Ovary (tissue), 9 donors: ENCODE measurements around the gene ARAP1. TPM values are rescaled to one million over a fixed set of nuclear protein-coding genes. Genes with fewer than 3 reads are reported as not detected.

ENCODE experiments used
- DNase-seq, 5 donors: peaks; one replicate each; pipeline ENCODE4 v3.0.0-alpha.2; 2019 to 2020
- H3K27ac ChIP-seq, 2 donors: fragments of 200-600 bp; one replicate each; pipeline versions ENCODE4 v1.5.1 to v1.8.0; 2019 to 2022
- H3K27me3 ChIP-seq: fragments of 200-600 bp; one replicate; pipeline ENCODE4 v1.8.0; 2022
- H3K36me3 ChIP-seq: fragments of 200-600 bp; sonication (generic); one replicate; pipeline ENCODE4 v1.5.1; 2019
- H3K4me1 ChIP-seq: one replicate; pipeline ENCODE4 v1.8.1; 2013; ENCODE audit warnings: mild to moderate bottlenecking, moderate library complexity; ENCODE audit not compliant: insufficient read depth
- H3K4me3 ChIP-seq: fragments of 200-600 bp; sonication (generic); one replicate; pipeline ENCODE4 v1.5.1; 2017
- H3K9me3 ChIP-seq, 2 donors: fragments of 200-600 bp in 1 of 2; sonication (generic) in 1 of 2; one replicate each; pipeline versions ENCODE4 v1.5.1 to v1.8.1; 2013 to 2019; ENCODE audit warnings: mild to moderate bottlenecking in 1 of 2, moderate library complexity in 1 of 2
- CTCF ChIP-seq, 3 donors: fragments of 450-650 bp in 2 of 3; fragments of 200-600 bp in 1 of 3; IDR thresholded peaks; one replicate each; pipeline versions ENCODE4 v1.5.1 to v1.8.0; 2016 to 2022; ENCODE audit warnings: antibody characterized with exemption in 3 of 3, mild to moderate bottlenecking in 1 of 3
- EP300 ChIP-seq: sonication (generic); formaldehyde crosslinking; IDR thresholded peaks from one replicate; pipeline ENCODE4 v1.6.1; 2017; ENCODE audit warnings: antibody characterized with exemption
- POLR2A ChIP-seq: fragments of 450-650 bp; IDR thresholded peaks from one replicate; pipeline ENCODE4 v1.6.1; 2017; ENCODE audit warnings: antibody characterized with exemption, mild to moderate bottlenecking, moderate library complexity
- WGBS, 3 donors: extraction: QIAGEN DNeasy Blood & Tissue Kit in 1 of 3; methylation state at CpG; one replicate each; pipeline versions ENCODE4 v1.1.5 to v1.1.7; 2013 to 2017; 5-methylcytosine and 5-hydroxymethylcytosine counted together
- intact Hi-C, 4 donors: fragments of 100-400 bp; cut with DNase I; formaldehyde crosslinking; loops; one replicate each; pipeline versions ENCODE4 v1.11.0 to v1.15.1; 2022 to 2023
- polyA plus RNA-seq, 2 donors: library from polyadenylated mRNA; stranded (reverse); fragments of 200-250 nt in 1 of 2; fragments of 350-450 nt in 1 of 2; fragmentation: Illumina TruSeq in 1 of 2; extraction: RNeasy Lipid Tissue Mini Kit (QIAGEN cat#74804) in 1 of 2; gene quantifications; one replicate each; pipeline ENCODE4 v1.2.3, GENCODE V29; 2013 to 2014
- total RNA-seq, 7 donors: library from RNA; depleted of rRNA in 2 of 7; stranded (reverse); fragments of >200 nt in 2 of 7; fragmentation: NEBNext Ultra II Directional in 3 of 7; extraction: Animal tissue kit (Norgen Biotek cat#: 25700) in 3 of 7; gene quantifications; one replicate each; pipeline versions ENCODE4 v1.1.0 to v1.2.4, GENCODE V29; 2016 to 2023
- donor health status: DM: no; HTN: no; CAD: no; lungs with moderate emphysema.
- donor health status: DM: no; HTN: no; CAD: no.
- donor health status: Bipolar disorder and iron deficiency.
- donor health status: DM: yes; HTN: yes; CAD: no.
- donor health status: DM: no; HTN: no; CAD: no.
- donor health status: DM: yes; HTN: yes; CAD: no.

ARAP1 gene
- total and polyA plus RNA-seq, 9 donors: 39.0 to 162 (median 79.0) TPM

GRCh38 chr11:72639502-72640375, 112.5 kb downstream of the ARAP1 start:
- peaks cover 3% of the 10 kb centered on the region for H3K4me1 ChIP-seq
- no peaks in the 10 kb centered on the region for H3K36me3 ChIP-seq
- no peak overlapping the region for H3K27ac ChIP-seq
- no peak for DNase-seq
- no peak for TF ChIP-seq POLR2A
- no peak for TF ChIP-seq EP300
- TF ChIP-seq CTCF (IDR thresholded peaks at IDR 0.05): no peak
- H3K4me3 ChIP-seq: no peak overlapping the region
- intact Hi-C loops: loop anchor here (5.0 to 10.0 kb wide), 2 partner anchors 52 to 165 kb away; no protein-coding TSS in a partner anchor
- no peaks in the 10 kb centered on the region for H3K9me3 ChIP-seq
- WGBS, 3 donors: 70 to 80% (median 76%) methylated on average over 23 of the region's 23 CpGs
- no peaks in the 10 kb centered on the region for H3K27me3 ChIP-seq

GRCh38 chr11:72637926-72638325, 114.3 kb downstream of the ARAP1 start:
- no peak overlapping the region for H3K27ac ChIP-seq

GRCh38 chr11:72637198-72637597, 115.0 kb downstream of the ARAP1 start:
- Histone ChIP-seq H3K9me3 (no peaks in the 10 kb centered on the region), H3K27me3 (no peaks in the 10 kb centered on the region), H3K4me1 (no peaks in the 10 kb centered on the region), H3K4me3 (no peak overlapping the region), H3K27ac (no peak overlapping the region), H3K36me3 (no peaks in the 10 kb centered on the region)
- TF ChIP-seq CTCF (IDR thresholded peaks at IDR 0.05): no peak
- no peak for TF ChIP-seq POLR2A
- TF ChIP-seq EP300: no peak
- DNase-seq: no peak
- 77 to 82% (median 78%) methylated on average over 2 of the region's 2 CpGs for WGBS, 3 donors
- intact Hi-C loops: no loop called here

More at GRCh38 chr11:72637926-72638325, 114.3 kb downstream of the ARAP1 start:
- WGBS, 3 donors: 66 to 76% (median 71%) methylated on average over 8 of the region's 8 CpGs
- no peak for TF ChIP-seq CTCF (IDR thresholded peaks at IDR 0.05)
- no peak for TF ChIP-seq POLR2A
- no peak for TF ChIP-seq EP300
- Histone ChIP-seq H3K9me3 (no peaks in the 10 kb centered on the region), H3K36me3 (no peaks in the 10 kb centered on the region), H3K27me3 (no peaks in the 10 kb centered on the region), H3K4me1 (no peaks in the 10 kb centered on the region), H3K4me3 (no peak overlapping the region)
- intact Hi-C loops: no loop called here
- DNase-seq: no peak

- peaks cover 1% of the 10 kb centered on the region for H3K4me1 ChIP-seq
- intact Hi-C loops: no loop called here
These were observed 115.8 kb downstream of the ARAP1 start for GRCh38 chr11:72636376-72636775.

GRCh38 chr11:72635933-72636332, 116.3 kb downstream of the ARAP1 start:
- Histone ChIP-seq H3K4me3 (no peak overlapping the region), H3K9me3 (no peaks in the 10 kb centered on the region), H3K27me3 (no peaks in the 10 kb centered on the region), H3K27ac (no peak overlapping the region), H3K4me1 (peaks cover 1% of the 10 kb centered on the region), H3K36me3 (no peaks in the 10 kb centered on the region)
- TF ChIP-seq POLR2A: no peak
- no peak for TF ChIP-seq CTCF (IDR thresholded peaks at IDR 0.05)
- TF ChIP-seq EP300: no peak
- intact Hi-C loops: no loop called here
- 60 to 69% (median 67%) methylated on average over 6 of the region's 6 CpGs for WGBS, 3 donors
- DNase-seq: no peak

More at GRCh38 chr11:72636376-72636775, 115.8 kb downstream of the ARAP1 start:
- no peaks in the 10 kb centered on the region for H3K9me3 ChIP-seq
- H3K27ac ChIP-seq: no peak overlapping the region
- no peak for DNase-seq
- H3K4me3 ChIP-seq: no peak overlapping the region
- TF ChIP-seq POLR2A: no peak
- 74 to 79% (median 77%) methylated on average over 3 of the region's 3 CpGs for WGBS, 3 donors
- no peaks in the 10 kb centered on the region for H3K36me3 ChIP-seq
- H3K27me3 ChIP-seq: no peaks in the 10 kb centered on the region
